ENCODE data around the gene HOXB4.

DNA sequence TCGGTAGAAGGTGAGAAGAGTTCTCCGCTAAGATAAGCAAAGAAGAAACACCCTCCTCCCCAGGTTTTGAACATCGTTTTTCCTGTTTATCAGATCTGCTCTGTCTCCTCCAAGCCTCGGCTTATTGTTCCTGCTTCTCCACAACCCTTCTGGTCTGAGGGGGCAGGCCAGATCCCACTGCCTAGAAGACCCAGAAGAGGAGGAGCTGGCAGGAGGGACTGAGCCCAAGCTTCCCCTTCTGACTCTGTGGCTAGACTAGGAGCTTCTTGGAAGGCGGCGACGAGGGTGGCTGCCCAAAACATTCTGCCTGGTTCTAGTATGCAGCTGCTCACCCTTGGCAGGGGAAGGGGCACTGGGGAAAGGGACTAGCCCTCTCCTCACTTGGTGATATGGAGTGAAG lies 20.6 kb upstream of the HOXB4 start:
- TF ChIP-seq CREM (CRISPR knock-in tag; IDR thresholded peaks at IDR 0.05) (no peak), CREB1 (CRISPR knock-in tag; IDR thresholded peaks at IDR 0.05) (no peak), MXD4 (CRISPR knock-in tag; IDR thresholded peaks at IDR 0.05; ENCODE audit: borderline replicate concordance) (no peak), ATF1 (CRISPR knock-in tag; IDR thresholded peaks at IDR 0.05) (no peak)
- TF ChIP-seq, protein P1, sequence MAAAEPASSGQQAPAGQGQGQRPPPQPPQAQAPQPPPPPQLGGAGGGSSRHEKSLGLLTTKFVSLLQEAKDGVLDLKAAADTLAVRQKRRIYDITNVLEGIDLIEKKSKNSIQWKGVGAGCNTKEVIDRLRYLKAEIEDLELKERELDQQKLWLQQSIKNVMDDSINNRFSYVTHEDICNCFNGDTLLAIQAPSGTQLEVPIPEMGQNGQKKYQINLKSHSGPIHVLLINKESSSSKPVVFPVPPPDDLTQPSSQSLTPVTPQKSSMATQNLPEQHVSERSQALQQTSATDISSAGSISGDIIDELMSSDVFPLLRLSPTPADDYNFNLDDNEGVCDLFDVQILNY (CRISPR knock-in tag; IDR thresholded peaks at IDR 0.05) = no peak
- TF ChIP-seq, protein P2, sequence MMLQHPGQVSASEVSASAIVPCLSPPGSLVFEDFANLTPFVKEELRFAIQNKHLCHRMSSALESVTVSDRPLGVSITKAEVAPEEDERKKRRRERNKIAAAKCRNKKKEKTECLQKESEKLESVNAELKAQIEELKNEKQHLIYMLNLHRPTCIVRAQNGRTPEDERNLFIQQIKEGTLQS (CRISPR knock-in tag; conservative IDR thresholded peaks at IDR 0.05) = no peak
- TF ChIP-seq, protein P3, sequence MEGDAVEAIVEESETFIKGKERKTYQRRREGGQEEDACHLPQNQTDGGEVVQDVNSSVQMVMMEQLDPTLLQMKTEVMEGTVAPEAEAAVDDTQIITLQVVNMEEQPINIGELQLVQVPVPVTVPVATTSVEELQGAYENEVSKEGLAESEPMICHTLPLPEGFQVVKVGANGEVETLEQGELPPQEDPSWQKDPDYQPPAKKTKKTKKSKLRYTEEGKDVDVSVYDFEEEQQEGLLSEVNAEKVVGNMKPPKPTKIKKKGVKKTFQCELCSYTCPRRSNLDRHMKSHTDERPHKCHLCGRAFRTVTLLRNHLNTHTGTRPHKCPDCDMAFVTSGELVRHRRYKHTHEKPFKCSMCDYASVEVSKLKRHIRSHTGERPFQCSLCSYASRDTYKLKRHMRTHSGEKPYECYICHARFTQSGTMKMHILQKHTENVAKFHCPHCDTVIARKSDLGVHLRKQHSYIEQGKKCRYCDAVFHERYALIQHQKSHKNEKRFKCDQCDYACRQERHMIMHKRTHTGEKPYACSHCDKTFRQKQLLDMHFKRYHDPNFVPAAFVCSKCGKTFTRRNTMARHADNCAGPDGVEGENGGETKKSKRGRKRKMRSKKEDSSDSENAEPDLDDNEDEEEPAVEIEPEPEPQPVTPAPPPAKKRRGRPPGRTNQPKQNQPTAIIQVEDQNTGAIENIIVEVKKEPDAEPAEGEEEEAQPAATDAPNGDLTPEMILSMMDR (IDR thresholded peaks at IDR 0.05) = no peak
- TF ChIP-seq, protein P4, sequence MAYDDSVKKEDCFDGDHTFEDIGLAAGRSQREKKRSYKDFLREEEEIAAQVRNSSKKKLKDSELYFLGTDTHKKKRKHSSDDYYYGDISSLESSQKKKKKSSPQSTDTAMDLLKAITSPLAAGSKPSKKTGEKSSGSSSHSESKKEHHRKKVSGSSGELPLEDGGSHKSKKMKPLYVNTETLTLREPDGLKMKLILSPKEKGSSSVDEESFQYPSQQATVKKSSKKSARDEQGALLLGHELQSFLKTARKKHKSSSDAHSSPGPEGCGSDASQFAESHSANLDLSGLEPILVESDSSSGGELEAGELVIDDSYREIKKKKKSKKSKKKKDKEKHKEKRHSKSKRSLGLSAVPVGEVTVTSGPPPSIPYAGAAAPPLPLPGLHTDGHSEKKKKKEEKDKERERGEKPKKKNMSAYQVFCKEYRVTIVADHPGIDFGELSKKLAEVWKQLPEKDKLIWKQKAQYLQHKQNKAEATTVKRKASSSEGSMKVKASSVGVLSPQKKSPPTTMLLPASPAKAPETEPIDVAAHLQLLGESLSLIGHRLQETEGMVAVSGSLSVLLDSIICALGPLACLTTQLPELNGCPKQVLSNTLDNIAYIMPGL (CRISPR knock-in tag; IDR thresholded peaks at IDR 0.05) = no peak
- TF ChIP-seq, protein P5, sequence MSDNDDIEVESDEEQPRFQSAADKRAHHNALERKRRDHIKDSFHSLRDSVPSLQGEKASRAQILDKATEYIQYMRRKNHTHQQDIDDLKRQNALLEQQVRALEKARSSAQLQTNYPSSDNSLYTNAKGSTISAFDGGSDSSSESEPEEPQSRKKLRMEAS (CRISPR knock-in tag; IDR thresholded peaks at IDR 0.05) = no peak
- TF ChIP-seq, protein P6, sequence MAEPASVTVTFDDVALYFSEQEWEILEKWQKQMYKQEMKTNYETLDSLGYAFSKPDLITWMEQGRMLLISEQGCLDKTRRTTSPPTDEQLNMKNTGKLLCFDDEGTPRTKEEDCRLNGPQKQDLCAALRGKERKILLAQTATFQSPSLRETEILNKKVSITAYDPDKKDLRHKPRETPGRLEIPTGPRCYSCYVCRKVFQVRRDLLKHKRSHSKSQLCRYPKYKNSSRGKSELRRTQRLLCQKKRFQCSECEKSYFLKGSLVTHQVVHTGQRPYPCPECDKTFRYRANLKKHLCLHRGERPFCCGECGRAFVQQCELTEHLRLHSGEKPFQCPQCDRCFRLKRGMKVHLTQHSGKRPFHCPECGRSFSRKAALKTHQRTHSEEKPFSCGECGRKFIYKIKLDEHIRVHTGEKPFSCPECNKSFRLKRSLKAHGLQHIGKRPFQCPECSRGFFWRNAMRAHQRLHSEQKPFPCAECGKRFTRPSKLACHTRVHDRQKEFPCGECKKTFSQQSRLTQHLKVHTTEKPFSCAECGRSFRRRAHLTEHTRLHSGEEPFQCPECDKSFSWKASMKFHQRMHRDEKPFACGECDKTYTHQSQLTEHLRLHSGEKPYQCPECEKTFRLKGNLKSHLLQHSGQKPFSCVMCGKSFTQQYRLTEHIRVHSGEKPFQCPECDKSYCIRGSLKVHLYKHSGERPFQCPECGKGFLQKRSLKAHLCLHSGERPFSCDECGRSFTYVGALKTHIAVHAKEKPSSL (CRISPR knock-in tag; conservative IDR thresholded peaks at IDR 0.05) = no peak
- TF ChIP-seq, protein P7, sequence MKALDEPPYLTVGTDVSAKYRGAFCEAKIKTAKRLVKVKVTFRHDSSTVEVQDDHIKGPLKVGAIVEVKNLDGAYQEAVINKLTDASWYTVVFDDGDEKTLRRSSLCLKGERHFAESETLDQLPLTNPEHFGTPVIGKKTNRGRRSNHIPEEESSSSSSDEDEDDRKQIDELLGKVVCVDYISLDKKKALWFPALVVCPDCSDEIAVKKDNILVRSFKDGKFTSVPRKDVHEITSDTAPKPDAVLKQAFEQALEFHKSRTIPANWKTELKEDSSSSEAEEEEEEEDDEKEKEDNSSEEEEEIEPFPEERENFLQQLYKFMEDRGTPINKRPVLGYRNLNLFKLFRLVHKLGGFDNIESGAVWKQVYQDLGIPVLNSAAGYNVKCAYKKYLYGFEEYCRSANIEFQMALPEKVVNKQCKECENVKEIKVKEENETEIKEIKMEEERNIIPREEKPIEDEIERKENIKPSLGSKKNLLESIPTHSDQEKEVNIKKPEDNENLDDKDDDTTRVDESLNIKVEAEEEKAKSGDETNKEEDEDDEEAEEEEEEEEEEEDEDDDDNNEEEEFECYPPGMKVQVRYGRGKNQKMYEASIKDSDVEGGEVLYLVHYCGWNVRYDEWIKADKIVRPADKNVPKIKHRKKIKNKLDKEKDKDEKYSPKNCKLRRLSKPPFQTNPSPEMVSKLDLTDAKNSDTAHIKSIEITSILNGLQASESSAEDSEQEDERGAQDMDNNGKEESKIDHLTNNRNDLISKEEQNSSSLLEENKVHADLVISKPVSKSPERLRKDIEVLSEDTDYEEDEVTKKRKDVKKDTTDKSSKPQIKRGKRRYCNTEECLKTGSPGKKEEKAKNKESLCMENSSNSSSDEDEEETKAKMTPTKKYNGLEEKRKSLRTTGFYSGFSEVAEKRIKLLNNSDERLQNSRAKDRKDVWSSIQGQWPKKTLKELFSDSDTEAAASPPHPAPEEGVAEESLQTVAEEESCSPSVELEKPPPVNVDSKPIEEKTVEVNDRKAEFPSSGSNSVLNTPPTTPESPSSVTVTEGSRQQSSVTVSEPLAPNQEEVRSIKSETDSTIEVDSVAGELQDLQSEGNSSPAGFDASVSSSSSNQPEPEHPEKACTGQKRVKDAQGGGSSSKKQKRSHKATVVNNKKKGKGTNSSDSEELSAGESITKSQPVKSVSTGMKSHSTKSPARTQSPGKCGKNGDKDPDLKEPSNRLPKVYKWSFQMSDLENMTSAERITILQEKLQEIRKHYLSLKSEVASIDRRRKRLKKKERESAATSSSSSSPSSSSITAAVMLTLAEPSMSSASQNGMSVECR (CRISPR knock-in tag; IDR thresholded peaks at IDR 0.05; ENCODE audit: borderline replicate concordance) = no peak
- TF ChIP-seq, protein P8, sequence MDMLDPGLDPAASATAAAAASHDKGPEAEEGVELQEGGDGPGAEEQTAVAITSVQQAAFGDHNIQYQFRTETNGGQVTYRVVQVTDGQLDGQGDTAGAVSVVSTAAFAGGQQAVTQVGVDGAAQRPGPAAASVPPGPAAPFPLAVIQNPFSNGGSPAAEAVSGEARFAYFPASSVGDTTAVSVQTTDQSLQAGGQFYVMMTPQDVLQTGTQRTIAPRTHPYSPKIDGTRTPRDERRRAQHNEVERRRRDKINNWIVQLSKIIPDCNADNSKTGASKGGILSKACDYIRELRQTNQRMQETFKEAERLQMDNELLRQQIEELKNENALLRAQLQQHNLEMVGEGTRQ (CRISPR knock-in tag; IDR thresholded peaks at IDR 0.05) = no peak
